NCI-H510A (cell line): ENCODE data around the gene NTNG2.
A peak's percentile ranks its signal among the peaks of the same experiment; 100 is the strongest.

Experiments
- DNase-seq: peaks from one replicate; lab custom pipeline; 2025; lab: John Stamatoyannopoulos, UW

NTNG2 gene

DNA sequence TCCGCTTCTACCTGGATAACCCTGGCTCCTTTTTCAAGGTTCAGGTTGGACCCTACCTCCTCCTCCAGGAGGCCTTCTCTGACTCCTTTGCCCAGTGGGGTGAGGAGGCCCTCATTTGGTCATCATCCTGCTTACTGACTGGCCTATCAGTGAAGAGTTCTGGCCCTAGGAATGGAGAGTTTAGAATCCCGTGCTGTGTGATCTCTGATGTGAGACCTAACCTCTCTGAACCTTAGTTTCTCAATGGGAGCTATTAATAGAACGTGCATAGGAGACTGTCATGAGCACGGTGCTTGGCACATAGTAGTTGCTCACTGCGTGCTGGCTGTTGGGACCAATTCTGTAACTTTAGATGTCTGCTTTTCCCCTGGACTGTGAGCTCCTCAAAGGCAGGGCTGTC is 10.3 kb downstream of the NTNG2 start:
- no peak for DNase-seq

DNA sequence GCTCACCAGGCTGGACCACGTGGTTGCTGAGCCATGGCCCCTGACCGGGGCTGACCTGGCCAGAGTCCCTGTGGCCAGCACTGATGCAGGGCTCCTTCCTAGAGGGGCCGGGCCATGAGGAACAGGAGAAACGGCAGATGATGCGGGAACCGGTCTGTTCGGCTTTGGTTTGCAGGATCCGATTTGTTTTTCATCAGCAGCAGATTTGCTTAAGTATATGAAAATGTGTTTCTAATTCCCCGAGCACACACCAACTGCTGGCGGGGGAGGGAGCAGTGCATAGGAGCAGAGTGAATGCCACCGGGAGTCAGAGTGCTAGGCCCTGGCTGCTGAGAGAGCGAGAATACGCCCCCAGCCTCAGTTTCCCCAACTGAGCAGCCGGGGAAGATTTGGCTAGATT is 13.6 kb downstream of the NTNG2 start:
- no peak for DNase-seq

DNA sequence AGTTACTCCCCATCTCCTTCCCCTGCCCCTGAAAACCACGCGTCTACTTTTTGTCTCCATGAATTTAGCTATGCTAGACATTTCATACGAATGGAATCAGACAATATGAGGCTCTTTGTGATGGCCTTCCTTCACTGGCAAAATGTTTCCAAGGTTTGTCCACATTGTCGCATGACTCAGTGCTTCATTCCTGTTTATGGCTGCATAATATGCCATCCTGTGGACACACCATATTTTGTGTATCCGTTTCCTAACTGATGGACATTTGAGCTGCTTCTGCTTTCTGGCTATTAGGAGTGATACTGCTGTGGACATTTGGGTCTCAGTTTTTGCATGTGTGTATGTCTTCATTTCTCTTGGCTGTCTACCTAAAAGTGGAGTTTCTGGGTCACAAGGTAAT is 14.5 kb downstream of the NTNG2 start:
- no peak for DNase-seq

DNA sequence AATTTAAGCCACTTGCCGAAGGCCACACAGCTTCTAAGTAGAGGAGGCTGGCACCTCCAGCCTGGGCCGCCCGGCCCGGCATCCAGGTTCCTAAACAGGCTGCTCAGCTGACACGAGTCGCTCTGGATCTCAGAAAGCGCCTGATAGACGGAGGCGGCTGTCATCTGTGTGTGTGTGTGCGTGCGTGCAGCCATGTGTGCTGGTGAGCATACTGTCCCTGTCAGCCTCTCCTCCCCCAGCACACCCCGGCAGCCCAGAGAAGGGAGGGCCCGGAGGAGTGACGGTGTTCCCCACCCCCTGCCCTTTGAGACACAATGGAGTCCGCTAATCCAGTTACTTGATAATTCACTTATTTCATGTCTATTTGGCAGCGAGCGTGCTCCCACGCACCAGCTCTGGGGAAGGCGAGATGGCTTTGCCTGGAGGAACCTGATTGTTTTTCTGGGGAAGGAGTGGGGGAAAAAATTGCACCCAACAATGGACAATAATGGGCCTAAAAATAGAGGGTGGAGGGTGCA is 20.0 kb downstream of the NTNG2 start:
- no peak for DNase-seq

DNA sequence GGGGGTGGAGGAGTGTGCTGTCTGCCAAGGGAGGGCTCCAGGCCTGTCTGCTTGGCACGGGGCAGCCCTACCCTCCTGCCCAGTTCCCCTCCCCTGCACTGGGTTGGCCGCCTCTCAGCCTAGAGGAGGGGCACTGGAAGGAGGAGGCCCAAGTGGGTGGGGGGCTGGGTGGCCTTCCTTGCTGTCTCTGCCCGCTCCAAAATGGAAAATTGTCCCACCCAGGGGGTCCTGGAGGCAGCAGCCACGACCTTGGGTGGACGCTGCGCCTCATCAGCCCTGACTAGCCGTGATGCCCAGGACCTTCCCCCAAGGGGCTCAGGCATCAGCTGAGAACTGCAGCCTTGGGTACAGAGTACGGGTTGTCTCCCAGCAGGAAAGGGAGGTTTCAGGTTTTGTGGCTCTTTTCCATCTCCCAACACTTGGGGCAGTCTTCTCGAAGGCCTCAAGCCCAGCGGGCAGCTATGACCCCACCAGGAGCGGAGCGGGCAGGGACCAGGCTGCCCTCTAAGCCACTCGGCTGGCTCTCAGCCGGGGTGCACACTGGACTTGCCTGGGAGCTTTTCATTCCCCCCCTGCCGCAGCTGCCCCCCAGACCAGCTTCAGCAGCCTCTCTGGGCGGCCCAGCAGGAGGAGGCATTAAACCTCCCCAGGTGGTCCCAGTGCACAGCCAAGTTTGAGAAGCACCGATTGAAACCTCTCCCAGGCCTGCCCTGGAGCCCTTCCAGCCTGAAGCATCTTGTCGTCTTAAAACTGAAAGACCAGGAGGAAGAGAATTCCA is 20.6 kb downstream of the NTNG2 start:
- no peak for DNase-seq

DNA sequence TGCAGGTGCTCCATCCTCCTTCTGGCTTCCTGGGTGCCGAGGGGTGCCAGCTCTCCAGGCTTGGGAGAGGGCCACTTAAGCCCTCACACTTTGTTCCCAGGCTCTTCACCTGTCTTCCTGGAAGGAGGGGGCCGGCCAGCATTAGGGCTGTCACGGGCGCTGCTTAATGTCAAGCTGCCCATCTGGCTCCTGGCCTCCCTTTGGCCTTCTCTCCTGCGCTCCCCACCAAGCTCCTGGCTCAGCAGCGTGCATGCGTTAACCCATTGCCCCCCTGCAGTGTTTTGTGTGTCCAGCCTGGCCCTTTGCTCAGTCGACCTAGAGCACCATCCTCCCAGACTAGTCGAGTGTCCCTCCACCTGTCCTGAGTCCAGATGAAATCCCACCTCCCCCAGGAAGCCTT is 21.3 kb downstream of the NTNG2 start:
- peak; percentile 43 for DNase-seq

- DNase-seq = no peak
Observed at GRCh38 chr9:132183715-132184114, 21.9 kb downstream of the NTNG2 start.

- peak; percentile 68 for DNase-seq
Observed at GRCh38 chr9:132184124-132184523, 22.3 kb downstream of the NTNG2 start.

GRCh38 chr9:132185073-132186009 is 23.5 kb downstream of the NTNG2 start:
- peak; percentile 51 for DNase-seq

- no peak for DNase-seq
Observed at GRCh38 chr9:132187121-132187620, 25.3 kb downstream of the NTNG2 start.

DNA sequence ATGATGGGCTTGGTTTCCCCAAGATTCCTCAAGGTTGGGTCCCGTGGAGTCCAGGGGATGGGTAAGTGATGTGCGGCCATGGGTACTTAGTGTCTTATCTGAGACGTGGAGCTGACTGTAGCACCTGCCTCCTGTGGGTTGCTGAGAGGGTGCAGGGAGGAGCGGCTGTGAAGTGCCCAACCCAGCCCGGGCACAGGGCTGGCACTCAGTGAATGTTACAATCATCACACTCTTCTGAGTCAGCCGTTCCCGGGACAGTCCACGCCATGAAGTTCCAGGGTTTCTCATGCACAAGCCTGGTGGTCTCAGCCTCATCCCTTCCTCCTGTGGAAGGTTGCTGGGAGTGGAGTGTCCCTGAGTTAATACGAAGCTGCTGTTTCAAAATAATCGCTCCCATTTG is 29.1 kb downstream of the NTNG2 start:
- peak; percentile 29 for DNase-seq

GRCh38 chr9:132192728-132193127 is 30.9 kb downstream of the NTNG2 start:
- DNase-seq = no peak

DNA sequence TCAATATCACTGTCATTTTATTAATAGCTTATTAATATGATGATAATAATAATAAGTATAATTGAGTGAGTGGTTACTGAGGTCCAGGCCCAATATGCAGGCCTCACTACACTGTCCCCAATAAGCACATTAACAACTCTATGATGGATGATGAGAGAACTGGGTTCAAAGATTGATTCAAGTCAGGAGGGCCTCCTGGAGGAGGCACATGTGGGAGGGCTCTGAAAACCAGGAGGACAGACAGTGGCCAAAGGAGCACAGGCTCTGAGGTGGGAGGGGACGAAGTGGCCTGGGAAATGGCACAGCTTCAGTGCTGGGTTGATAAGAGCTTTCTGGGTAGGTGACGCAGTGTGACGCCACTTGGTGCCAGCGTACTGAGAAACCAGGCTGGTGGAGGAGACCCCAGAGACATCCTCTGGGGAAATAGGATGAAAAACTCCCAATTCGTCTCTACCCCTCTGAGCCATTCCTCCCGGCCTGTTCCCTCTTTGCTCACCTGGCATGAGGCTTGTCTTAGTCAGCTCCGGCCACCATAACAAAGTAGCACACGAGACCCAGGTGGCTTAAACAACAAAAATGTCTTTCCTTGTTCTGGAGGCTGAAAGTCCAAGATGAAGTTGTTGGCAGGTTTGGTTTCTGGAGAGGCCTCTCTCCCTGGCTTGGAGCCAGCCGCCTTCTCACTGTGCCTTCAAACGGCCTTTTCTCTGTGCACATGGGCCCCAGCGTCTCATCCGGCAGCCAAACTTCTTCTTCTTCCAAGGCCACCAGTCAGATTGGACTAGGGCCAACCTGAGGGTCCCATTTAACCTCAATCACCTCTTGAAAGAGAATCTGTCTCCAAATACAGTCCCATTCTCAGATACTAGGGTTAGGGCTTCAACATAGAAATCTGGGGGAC is 31.6 kb downstream of the NTNG2 start:
- no peak for DNase-seq

- no peak for DNase-seq
Observed at GRCh38 chr9:132194508-132194907, 32.6 kb downstream of the NTNG2 start.

- DNase-seq = no peak
Observed at GRCh38 chr9:132197315-132197714, 35.5 kb downstream of the NTNG2 start.

- DNase-seq = no peak
Observed at GRCh38 chr9:132197856-132198550, 36.1 kb downstream of the NTNG2 start.

GRCh38 chr9:132199056-132199455 is 37.2 kb downstream of the NTNG2 start:
- no peak for DNase-seq

- DNase-seq = no peak
Observed at GRCh38 chr9:132200706-132201105, 38.8 kb downstream of the NTNG2 start.

- peak; percentile 80 for DNase-seq
Observed at GRCh38 chr9:132201139-132201538, 39.3 kb downstream of the NTNG2 start.

- peak; percentile 38 for DNase-seq
Observed at GRCh38 chr9:132201780-132202703, 40.2 kb downstream of the NTNG2 start.
